ENCODE data around the gene ZNF692. TPM values are rescaled to one million over a fixed set of nuclear protein-coding genes. Genes with fewer than 3 reads are reported as not detected.
A peak's percentile ranks its signal among the peaks of the same experiment; 100 is the strongest.

Gene ZNF692
- total RNA-seq, 1 experiment from 2014 or later, result 59.1 TPM

GRCh38 chr1:248837781-248838356 lies 21.0 kb downstream of the ZNF692 start, which contains the start of gene ZNF672 (continued):
- TF ChIP-seq, protein P1, sequence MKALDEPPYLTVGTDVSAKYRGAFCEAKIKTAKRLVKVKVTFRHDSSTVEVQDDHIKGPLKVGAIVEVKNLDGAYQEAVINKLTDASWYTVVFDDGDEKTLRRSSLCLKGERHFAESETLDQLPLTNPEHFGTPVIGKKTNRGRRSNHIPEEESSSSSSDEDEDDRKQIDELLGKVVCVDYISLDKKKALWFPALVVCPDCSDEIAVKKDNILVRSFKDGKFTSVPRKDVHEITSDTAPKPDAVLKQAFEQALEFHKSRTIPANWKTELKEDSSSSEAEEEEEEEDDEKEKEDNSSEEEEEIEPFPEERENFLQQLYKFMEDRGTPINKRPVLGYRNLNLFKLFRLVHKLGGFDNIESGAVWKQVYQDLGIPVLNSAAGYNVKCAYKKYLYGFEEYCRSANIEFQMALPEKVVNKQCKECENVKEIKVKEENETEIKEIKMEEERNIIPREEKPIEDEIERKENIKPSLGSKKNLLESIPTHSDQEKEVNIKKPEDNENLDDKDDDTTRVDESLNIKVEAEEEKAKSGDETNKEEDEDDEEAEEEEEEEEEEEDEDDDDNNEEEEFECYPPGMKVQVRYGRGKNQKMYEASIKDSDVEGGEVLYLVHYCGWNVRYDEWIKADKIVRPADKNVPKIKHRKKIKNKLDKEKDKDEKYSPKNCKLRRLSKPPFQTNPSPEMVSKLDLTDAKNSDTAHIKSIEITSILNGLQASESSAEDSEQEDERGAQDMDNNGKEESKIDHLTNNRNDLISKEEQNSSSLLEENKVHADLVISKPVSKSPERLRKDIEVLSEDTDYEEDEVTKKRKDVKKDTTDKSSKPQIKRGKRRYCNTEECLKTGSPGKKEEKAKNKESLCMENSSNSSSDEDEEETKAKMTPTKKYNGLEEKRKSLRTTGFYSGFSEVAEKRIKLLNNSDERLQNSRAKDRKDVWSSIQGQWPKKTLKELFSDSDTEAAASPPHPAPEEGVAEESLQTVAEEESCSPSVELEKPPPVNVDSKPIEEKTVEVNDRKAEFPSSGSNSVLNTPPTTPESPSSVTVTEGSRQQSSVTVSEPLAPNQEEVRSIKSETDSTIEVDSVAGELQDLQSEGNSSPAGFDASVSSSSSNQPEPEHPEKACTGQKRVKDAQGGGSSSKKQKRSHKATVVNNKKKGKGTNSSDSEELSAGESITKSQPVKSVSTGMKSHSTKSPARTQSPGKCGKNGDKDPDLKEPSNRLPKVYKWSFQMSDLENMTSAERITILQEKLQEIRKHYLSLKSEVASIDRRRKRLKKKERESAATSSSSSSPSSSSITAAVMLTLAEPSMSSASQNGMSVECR (CRISPR knock-in tag; IDR thresholded peaks at IDR 0.05; ENCODE audit: borderline replicate concordance), result peak; percentile 21; the same call in 1 of the 2 replicates
- TF ChIP-seq NFATC4 (CRISPR knock-in tag; IDR thresholded peaks at IDR 0.05) (no peak), E2F5 (CRISPR knock-in tag; IDR thresholded peaks at IDR 0.05) (peak; percentile 89), ZNF281 (CRISPR knock-in tag; IDR thresholded peaks at IDR 0.05) (no peak), ZNF121 (CRISPR knock-in tag; IDR thresholded peaks at IDR 0.05) (no peak), NR2C2 (CRISPR knock-in tag; IDR thresholded peaks at IDR 0.05) (no peak), ETV6 (CRISPR knock-in tag; IDR thresholded peaks at IDR 0.05) (no peak; the same call in 1 of the 2 replicates), IRF1 (CRISPR knock-in tag; IDR thresholded peaks at IDR 0.05) (no peak), NFE2L1 (CRISPR knock-in tag; IDR thresholded peaks at IDR 0.05) (0 out of 2 replicates have a peak, but pooled peaks have one; percentile 58), TCF7 (CRISPR knock-in tag; IDR thresholded peaks at IDR 0.05; ENCODE audit: low read depth) (no peak; the same call in 1 of the 2 replicates), GABPB1 (CRISPR knock-in tag; IDR thresholded peaks at IDR 0.05) (peak; percentile 30; the same call in 1 of the 2 replicates), ZNF232 (CRISPR knock-in tag; IDR thresholded peaks at IDR 0.05) (no peak), FOXP1 (CRISPR knock-in tag; IDR thresholded peaks at IDR 0.05; ENCODE audit: borderline replicate concordance) (no peak), NFYB (CRISPR knock-in tag; conservative IDR thresholded peaks at IDR 0.05; ENCODE audit: low read depth) (peak; percentile 90), JAZF1 (CRISPR knock-in tag; IDR thresholded peaks at IDR 0.05) (no peak)
- TF ChIP-seq, protein P2, sequence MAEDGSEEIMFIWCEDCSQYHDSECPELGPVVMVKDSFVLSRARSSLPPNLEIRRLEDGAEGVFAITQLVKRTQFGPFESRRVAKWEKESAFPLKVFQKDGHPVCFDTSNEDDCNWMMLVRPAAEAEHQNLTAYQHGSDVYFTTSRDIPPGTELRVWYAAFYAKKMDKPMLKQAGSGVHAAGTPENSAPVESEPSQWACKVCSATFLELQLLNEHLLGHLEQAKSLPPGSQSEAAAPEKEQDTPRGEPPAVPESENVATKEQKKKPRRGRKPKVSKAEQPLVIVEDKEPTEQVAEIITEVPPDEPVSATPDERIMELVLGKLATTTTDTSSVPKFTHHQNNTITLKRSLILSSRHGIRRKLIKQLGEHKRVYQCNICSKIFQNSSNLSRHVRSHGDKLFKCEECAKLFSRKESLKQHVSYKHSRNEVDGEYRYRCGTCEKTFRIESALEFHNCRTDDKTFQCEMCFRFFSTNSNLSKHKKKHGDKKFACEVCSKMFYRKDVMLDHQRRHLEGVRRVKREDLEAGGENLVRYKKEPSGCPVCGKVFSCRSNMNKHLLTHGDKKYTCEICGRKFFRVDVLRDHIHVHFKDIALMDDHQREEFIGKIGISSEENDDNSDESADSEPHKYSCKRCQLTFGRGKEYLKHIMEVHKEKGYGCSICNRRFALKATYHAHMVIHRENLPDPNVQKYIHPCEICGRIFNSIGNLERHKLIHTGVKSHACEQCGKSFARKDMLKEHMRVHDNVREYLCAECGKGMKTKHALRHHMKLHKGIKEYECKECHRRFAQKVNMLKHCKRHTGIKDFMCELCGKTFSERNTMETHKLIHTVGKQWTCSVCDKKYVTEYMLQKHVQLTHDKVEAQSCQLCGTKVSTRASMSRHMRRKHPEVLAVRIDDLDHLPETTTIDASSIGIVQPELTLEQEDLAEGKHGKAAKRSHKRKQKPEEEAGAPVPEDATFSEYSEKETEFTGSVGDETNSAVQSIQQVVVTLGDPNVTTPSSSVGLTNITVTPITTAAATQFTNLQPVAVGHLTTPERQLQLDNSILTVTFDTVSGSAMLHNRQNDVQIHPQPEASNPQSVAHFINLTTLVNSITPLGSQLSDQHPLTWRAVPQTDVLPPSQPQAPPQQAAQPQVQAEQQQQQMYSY (CRISPR knock-in tag; IDR thresholded peaks at IDR 0.05), result no peak
- TF ChIP-seq, protein P3, sequence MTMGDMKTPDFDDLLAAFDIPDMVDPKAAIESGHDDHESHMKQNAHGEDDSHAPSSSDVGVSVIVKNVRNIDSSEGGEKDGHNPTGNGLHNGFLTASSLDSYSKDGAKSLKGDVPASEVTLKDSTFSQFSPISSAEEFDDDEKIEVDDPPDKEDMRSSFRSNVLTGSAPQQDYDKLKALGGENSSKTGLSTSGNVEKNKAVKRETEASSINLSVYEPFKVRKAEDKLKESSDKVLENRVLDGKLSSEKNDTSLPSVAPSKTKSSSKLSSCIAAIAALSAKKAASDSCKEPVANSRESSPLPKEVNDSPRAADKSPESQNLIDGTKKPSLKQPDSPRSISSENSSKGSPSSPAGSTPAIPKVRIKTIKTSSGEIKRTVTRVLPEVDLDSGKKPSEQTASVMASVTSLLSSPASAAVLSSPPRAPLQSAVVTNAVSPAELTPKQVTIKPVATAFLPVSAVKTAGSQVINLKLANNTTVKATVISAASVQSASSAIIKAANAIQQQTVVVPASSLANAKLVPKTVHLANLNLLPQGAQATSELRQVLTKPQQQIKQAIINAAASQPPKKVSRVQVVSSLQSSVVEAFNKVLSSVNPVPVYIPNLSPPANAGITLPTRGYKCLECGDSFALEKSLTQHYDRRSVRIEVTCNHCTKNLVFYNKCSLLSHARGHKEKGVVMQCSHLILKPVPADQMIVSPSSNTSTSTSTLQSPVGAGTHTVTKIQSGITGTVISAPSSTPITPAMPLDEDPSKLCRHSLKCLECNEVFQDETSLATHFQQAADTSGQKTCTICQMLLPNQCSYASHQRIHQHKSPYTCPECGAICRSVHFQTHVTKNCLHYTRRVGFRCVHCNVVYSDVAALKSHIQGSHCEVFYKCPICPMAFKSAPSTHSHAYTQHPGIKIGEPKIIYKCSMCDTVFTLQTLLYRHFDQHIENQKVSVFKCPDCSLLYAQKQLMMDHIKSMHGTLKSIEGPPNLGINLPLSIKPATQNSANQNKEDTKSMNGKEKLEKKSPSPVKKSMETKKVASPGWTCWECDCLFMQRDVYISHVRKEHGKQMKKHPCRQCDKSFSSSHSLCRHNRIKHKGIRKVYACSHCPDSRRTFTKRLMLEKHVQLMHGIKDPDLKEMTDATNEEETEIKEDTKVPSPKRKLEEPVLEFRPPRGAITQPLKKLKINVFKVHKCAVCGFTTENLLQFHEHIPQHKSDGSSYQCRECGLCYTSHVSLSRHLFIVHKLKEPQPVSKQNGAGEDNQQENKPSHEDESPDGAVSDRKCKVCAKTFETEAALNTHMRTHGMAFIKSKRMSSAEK (CRISPR knock-in tag; IDR thresholded peaks at IDR 0.05; ENCODE audit: borderline replicate concordance), result no peak
- TF ChIP-seq, protein P4, sequence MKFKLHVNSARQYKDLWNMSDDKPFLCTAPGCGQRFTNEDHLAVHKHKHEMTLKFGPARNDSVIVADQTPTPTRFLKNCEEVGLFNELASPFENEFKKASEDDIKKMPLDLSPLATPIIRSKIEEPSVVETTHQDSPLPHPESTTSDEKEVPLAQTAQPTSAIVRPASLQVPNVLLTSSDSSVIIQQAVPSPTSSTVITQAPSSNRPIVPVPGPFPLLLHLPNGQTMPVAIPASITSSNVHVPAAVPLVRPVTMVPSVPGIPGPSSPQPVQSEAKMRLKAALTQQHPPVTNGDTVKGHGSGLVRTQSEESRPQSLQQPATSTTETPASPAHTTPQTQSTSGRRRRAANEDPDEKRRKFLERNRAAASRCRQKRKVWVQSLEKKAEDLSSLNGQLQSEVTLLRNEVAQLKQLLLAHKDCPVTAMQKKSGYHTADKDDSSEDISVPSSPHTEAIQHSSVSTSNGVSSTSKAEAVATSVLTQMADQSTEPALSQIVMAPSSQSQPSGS (CRISPR knock-in tag; IDR thresholded peaks at IDR 0.05; ENCODE audit: borderline replicate concordance, low read depth), result no peak
- TF ChIP-seq, protein P5, sequence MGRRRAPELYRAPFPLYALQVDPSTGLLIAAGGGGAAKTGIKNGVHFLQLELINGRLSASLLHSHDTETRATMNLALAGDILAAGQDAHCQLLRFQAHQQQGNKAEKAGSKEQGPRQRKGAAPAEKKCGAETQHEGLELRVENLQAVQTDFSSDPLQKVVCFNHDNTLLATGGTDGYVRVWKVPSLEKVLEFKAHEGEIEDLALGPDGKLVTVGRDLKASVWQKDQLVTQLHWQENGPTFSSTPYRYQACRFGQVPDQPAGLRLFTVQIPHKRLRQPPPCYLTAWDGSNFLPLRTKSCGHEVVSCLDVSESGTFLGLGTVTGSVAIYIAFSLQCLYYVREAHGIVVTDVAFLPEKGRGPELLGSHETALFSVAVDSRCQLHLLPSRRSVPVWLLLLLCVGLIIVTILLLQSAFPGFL (CRISPR knock-in tag; IDR thresholded peaks at IDR 0.05; ENCODE audit: borderline replicate concordance), result no peak
